Amniotic stem cell (primary cell): ENCODE results near the gene DCPS.
"Not testable (repeated sequence)": the region's sequence is repeated elsewhere in the genome, so short reads cannot be mapped to it uniquely, and the experiment has no call there.

Experiments
- DNase-seq: peaks from one replicate; lab custom pipeline; 2025; lab: John Stamatoyannopoulos, UW

DCPS gene

GRCh38 chr11:126303623-126304456, at the start of gene DCPS:
TSS of gene DCPS (plus strand) at chr11:126304060. CDS start at chr11:126304081, 21 bp downstream.
- DNase-seq = peak; percentile 76

GRCh38 chr11:126254819-126255218, 49.0 kb upstream of the DCPS start:
- DNase-seq = no peak

GRCh38 chr11:126255507-126255906, 48.4 kb upstream of the DCPS start:
- not testable (repeated sequence) for DNase-seq

GRCh38 chr11:126256216-126256615, 47.6 kb upstream of the DCPS start:
- DNase-seq = no peak

- DNase-seq = no peak
Observed at GRCh38 chr11:126257144-126257543, 46.7 kb upstream of the DCPS start.

GRCh38 chr11:126257764-126258163, 46.1 kb upstream of the DCPS start:
- no peak for DNase-seq

GRCh38 chr11:126262216-126262615, 41.6 kb upstream of the DCPS start:
- no peak for DNase-seq

GRCh38 chr11:126263489-126263888, 40.4 kb upstream of the DCPS start:
- no peak for DNase-seq

- DNase-seq = no peak
Observed at GRCh38 chr11:126265811-126266210, 38.0 kb upstream of the DCPS start.

- no peak for DNase-seq
Observed at GRCh38 chr11:126267650-126268049, 36.2 kb upstream of the DCPS start.

GRCh38 chr11:126268361-126268707, 35.5 kb upstream of the DCPS start:
- DNase-seq = no peak

GRCh38 chr11:126268708-126269579, 34.9 kb upstream of the DCPS start, which contains the start of the genes FOXRED1 and SRPRA:
TSS of gene FOXRED1 (plus strand) at chr11:126269154. CDS start at chr11:126269207, 53 bp downstream.
TSS of gene SRPRA (minus strand) at chr11:126268895. CDS start at chr11:126268804, 91 bp downstream.
- DNase-seq = peak; percentile 99

GRCh38 chr11:126277322-126277721, 26.5 kb upstream of the DCPS start:
- DNase-seq = no peak

GRCh38 chr11:126277780-126278179, 26.1 kb upstream of the DCPS start:
- no peak for DNase-seq

GRCh38 chr11:126279191-126279590, 24.7 kb upstream of the DCPS start:
- DNase-seq = no peak

GRCh38 chr11:126280595-126280994, 23.3 kb upstream of the DCPS start:
- no peak for DNase-seq

- DNase-seq = no peak
Observed at GRCh38 chr11:126281245-126281644, 22.6 kb upstream of the DCPS start.

- DNase-seq = no peak
Observed at GRCh38 chr11:126281666-126282175, 22.1 kb upstream of the DCPS start.

- no peak for DNase-seq
Observed at GRCh38 chr11:126282361-126282735, 21.5 kb upstream of the DCPS start.

GRCh38 chr11:126282736-126283591, 20.9 kb upstream of the DCPS start, which contains the start of gene TIRAP:
TSS of gene TIRAP (plus strand) at chr11:126283093. CDS start at chr11:126290895, 7,802 bp downstream.
- peak; percentile 21 for DNase-seq

- peak; percentile 93 for DNase-seq
Observed at GRCh38 chr11:126284829-126285228, 19.0 kb upstream of the DCPS start.

- DNase-seq = no peak
Observed at GRCh38 chr11:126288237-126288636, 15.6 kb upstream of the DCPS start.
